Anterior cingulate cortex (tissue), 58 donors: Measurements from ENCODE around the gene PROSER3.
"Not testable (repeated sequence)": the region's sequence is repeated elsewhere in the genome, so short reads cannot be mapped to it uniquely, and the experiment has no call there.

ENCODE experiments used
- DNase-seq, 58 donors: peaks; one replicate each; lab custom pipeline; 2025; lab: John Stamatoyannopoulos, UW

PROSER3 gene

GRCh38 chr19:35787227-35787799 is 29.3 kb downstream of the PROSER3 start:
- no peak for DNase-seq

- DNase-seq: no peak
Measured at GRCh38 chr19:35788205-35788960, 30.4 kb downstream of the PROSER3 start.

GRCh38 chr19:35789195-35789977 is 31.4 kb downstream of the PROSER3 start:
- DNase-seq: no peak

DNA sequence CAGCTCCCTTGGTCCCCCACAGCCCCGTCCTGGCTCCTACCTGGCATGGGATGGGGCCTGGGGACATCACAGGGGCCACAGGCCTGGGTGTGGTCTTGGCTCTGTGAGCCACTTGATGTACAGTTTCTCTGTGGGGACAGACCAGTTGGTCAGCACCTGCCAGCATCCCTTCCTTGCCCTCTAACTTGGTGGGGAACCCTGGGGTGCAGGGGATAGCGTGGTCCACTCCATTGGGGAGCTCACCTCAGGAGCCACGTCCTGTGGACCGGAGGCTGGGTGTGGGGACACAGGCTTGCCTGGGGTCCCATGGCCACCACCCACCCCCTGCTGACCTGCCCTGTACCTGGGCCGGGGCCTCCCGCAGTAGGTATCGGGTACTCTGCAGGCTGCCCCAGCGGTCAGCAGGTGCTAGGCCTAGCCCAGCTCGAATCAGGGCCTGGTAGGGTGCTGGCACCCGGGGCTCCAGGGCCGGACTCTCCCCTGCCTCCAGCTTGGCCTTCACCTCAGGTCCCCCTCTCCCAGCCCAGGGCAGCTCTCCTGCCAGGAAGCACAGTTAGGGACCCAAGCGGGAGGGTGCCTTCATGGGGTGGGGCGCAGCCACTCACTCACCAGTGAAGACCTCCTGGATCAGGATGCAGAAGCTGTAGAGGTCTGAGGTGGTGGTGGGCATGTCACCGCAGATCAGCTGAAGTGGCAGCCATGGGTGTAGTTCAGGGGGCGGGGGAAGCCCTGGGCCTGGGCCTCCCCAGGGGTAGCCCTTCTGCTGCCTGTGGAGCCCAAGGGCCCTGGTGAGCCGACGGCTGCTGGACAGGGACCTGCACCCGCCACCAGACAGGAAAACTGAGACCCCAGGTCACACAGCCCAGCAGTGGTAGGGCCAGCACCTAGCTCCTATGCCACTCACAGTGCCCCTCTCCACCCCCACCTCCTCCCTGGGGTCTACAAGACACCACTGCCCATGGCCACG is 32.3 kb downstream of the PROSER3 start:
- no peak for DNase-seq

DNA sequence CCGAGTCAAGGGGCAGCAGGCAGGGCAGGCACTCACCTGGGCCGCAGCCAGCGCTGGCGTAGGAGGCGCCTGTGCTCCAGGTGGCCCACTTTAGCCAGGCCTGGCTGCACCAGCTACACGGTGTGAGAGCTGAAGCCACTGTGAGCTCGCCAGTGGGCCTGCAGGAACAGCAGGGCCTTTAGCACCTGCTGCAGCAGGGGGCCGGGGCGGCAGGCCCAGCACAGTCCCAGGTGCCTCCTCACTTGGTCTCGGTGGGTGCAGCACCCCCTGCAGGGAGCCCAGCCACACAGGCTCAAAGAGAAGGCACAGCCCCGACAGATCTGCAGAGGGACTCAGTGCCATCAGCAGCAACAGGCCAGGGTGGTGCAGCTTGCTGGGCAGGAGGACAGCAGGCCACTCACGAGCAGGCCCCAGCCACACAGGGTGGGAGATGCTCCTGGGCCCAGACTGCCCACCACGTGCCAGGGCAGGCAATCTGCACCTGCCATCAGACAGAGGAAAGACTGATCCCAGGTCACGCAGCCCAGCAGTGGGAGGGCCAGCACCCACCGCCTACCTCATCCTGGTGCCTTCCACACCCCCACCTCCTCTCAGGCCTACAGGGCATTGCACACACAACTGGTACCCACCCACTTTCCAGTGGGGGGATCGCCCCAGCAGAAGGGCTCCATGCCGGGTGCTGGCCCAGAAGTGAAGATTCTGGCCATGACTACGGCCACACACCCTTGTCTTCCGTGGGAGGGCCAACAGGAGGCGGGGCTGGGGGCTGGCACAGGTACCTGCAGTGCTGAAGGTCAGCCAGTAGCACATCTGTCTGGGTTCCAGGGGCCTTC is 33.2 kb downstream of the PROSER3 start:
- DNase-seq: no peak

DNA sequence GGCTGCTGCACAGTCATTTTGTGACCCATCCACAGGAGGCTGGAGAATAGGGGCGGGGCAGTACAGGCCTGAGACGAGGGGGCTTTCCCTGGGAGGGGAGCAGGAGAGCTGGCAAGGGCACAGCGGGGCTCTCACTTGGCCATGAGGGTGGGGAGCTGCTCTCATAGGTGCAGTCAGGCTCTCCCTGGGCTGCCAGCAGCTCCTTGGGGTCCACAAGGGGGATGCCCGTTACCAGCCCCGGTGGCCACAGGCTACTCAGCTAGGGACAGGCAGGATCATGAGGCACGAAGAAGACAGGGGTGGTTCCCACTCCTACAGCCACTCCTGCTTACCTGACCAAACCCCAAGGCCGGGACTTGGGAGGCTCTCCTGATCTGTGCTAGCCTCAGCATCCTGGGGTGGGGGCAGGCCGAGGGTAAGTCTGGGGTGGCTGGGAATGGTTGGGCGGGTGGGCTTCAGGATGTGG is 33.9 kb downstream of the PROSER3 start:
- DNase-seq: no peak

GRCh38 chr19:35792312-35792711 is 34.3 kb downstream of the PROSER3 start:
- no peak for DNase-seq

- no peak for DNase-seq
Measured at GRCh38 chr19:35792888-35793287, 34.9 kb downstream of the PROSER3 start.

DNA sequence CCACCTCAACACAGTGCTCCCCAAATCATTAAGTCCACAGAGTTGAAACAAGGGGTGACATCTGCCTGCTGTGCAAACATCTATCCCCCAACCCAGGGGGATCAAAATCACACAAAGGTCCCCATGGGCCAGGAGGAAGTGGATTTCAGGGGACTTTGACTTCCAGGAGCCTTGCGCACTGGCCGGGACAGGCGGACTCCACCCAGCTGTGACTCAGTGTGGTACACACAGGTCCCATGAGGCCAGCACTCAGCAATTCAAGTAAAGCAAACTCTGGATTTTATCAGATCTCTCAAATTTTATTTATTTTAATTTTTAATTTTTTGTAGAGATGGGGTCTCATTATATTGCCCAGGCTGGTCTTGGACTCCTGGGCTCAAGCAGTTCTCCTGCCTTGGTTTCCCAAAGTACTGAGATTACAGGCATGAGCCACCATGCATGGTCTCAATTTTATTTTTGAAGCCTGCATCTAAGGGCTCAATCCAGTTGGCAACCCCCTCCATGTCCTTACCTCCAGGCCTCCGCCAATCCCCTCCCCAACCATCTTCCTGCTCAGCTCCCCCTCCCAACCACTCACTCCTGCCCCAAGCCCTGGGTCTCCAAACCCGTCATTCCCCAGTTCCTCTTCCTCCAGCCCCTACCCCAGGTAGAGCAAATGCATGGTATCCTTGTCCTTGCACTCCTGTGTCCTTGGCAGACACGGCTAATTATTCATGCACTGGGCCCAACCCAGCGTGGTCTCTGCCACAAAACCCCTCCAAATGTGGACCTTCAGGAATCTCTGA is 35.6 kb downstream of the PROSER3 start:
- DNase-seq: no peak

DNA sequence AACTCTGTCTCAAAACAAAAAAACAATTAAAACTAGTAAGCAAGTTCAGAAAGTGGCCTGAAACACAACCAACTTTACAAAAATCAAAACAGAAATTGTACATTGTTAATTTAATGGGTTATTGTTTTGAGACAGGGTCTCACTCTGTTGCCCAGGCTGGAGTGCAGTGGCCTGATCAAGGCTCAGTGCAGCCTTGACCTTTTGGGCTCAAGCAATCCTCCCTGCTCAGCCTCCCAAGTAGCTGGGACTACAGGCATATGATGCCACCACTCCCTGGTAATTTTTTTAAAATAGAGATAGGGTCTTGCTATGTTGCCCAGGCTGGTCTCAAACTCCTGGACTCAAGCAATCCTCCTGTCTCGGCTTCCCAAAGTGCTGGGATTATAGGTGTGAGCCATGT is 37.6 kb downstream of the PROSER3 start:
- DNase-seq: not testable (repeated sequence)

DNA sequence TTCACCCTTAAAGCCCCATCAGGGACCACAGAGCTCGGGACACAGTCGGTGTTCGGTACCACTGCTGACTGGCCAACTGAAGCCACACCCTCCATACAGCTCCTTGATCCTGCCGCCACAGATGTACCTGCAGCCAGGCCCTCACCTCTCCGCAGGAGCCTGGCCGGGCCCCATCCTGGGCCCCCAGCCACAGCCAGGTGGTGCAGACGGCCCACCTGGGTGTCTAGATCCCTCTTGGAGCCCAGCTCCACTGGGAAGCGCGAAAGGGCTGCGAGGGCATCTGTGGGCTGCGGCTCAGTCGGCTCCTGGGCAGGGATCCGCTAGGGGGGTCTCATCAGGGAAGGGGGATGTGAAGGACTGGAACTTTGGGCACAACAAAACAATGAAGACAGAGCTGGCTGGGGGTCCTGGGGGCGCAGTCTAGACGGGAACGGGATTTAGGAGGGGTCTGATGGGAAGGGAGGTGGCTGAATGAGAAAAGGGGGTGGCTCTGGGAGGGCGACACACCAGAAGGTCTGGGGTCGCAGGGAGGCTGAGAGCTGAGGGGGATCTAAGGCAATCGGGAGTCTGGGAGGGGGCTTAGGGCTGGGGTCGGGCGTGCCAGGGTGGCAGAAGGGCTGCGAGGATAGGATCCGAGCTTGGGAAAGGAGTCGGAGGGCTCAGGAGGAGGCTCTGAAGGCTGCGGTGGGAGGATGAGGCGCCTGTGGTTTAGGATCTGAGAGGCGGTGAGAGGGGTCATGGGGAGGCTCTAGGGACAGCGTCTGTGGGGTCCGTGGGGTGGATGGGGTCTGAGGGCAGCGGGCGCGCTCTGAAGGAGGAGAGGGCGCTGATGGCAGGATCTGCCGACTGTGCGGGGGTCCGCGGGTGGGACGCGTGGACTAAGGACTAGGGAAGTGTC is 38.9 kb downstream of the PROSER3 start:
- DNase-seq: no peak

DNA sequence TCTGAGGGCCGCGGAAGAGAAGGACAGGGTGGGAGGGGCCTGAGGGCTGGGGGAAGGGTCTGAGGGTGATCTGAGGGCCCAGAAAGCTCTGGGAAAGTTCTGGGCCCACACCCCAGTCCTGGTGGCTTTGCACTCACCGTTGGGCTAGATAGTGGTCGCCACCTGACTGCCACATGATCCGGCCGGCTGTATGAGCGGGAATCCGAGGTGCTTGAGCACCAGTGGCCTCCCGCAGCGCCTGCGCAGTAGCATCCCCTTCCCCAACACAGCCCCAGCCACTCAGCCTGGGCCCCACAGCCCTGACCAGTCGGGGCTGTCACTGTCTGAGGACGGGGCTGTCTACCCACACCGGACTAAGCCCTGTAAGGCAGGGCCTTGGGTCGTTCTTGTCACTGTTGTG is 39.7 kb downstream of the PROSER3 start:
- DNase-seq: peak in 39 of 58 donors; percentile 7 to 78 (median 34)

DNA sequence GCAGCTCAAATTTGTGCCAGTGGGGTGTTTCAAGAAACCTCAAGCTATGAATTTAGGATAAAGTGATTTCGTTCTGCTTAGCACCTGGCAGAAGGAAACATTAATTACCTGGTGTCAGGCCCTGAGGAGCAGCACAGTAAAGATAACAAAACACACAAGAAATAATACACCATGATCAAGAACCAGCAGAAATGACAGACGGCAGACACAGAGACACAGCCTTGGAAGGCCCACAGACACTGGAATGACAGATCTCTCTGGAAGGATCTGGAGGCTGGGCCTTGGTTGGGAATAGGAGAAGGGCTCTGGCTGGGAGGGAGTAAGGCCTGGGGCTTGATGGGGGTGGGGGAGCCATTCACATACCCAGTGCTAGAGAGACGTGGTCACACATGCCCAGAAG is 43.9 kb downstream of the PROSER3 start:
- no peak for DNase-seq

DNA sequence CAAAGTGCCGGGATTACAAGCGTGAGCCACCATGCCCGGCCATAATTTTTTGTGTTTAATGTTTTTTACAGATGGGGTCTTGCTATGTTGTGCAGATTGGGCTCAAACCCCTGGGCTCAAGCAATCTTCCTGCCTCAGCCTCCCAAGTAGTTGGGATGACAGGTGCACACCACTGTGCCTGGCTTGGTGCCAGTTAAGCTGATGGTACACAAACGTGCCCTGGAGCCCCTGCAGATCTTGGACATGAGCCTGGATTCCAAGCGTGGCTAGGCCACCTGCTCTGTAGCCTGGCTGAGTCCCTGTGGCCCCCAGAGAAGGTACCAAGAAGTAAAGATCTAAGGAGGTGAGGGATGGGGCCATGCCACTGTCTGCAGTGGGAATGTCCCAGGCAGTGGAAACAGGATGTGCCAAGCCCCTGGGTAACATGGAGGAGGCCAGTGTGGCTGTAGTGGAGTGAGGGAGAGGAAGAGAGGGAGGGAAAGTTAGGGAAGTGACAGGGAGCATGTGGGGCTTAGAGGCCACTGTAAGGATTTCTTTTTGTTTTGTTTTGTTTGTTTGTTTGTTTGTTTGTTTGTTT is 47.6 kb downstream of the PROSER3 start:
- DNase-seq: no peak

GRCh38 chr19:35806597-35806996 is 48.6 kb downstream of the PROSER3 start:
- DNase-seq: no peak

DNA sequence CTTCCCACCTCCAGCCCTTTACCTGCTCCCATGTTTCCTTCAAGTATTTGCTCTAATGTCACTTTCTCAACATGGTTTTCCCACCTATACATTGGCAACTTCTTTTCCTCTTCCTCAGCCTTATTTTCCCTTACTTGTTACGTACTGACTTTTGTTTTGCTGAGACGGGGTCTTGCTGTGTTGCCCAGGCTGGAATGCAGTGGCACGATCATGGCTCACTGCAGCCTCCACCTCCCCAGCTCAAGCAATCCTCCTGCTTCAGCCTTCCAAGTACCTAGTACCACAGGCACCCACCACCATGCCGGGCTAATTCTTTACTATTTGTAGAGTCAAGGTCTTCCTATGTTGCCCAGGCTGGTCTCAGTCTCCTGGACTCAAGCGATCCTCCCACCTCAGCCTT is 49.7 kb downstream of the PROSER3 start:
- no peak for DNase-seq
